ENCODE data around the gene MCCC1.

The MCCC1 gene

GRCh38 chr3:183027276-183027675 is 72.0 kb downstream of the MCCC1 start:
- no peak for TF ChIP-seq CTCF (IDR thresholded peaks at IDR 0.05; ENCODE audit: borderline replicate concordance, insufficient read depth, low read depth, low read length)
- no peak overlapping the region for H3K4me3 ChIP-seq (ENCODE audit: low read depth, low read length)

GRCh38 chr3:183022936-183023516 is 76.3 kb downstream of the MCCC1 start:
- TF ChIP-seq CTCF (IDR thresholded peaks at IDR 0.05; ENCODE audit: borderline replicate concordance, insufficient read depth, low read depth, low read length) = no peak
- H3K4me3 ChIP-seq (ENCODE audit: low read depth, low read length) = no peak overlapping the region

GRCh38 chr3:183018421-183019192 is 80.7 kb downstream of the MCCC1 start:
- TF ChIP-seq CTCF (IDR thresholded peaks at IDR 0.05; ENCODE audit: borderline replicate concordance, insufficient read depth, low read depth, low read length) = no peak

GRCh38 chr3:183015185-183015584 is 84.1 kb downstream of the MCCC1 start:
- H3K4me3 ChIP-seq (ENCODE audit: low read depth, low read length) = no peak overlapping the region
- TF ChIP-seq CTCF (IDR thresholded peaks at IDR 0.05; ENCODE audit: borderline replicate concordance, insufficient read depth, low read depth, low read length) = no peak

More at GRCh38 chr3:183018421-183019192, 80.7 kb downstream of the MCCC1 start:
- no peak overlapping the region for H3K4me3 ChIP-seq (ENCODE audit: low read depth, low read length)

GRCh38 chr3:183013856-183014255 is 85.4 kb downstream of the MCCC1 start:
- no peak overlapping the region for H3K4me3 ChIP-seq (ENCODE audit: low read depth, low read length)
- no peak for TF ChIP-seq CTCF (IDR thresholded peaks at IDR 0.05; ENCODE audit: borderline replicate concordance, insufficient read depth, low read depth, low read length)

GRCh38 chr3:183013074-183013473 is 86.2 kb downstream of the MCCC1 start:
- no peak overlapping the region for H3K4me3 ChIP-seq (ENCODE audit: low read depth, low read length)
- no peak for TF ChIP-seq CTCF (IDR thresholded peaks at IDR 0.05; ENCODE audit: borderline replicate concordance, insufficient read depth, low read depth, low read length)

GRCh38 chr3:183008800-183009199 is 90.5 kb downstream of the MCCC1 start:
- TF ChIP-seq CTCF (IDR thresholded peaks at IDR 0.05; ENCODE audit: borderline replicate concordance, insufficient read depth, low read depth, low read length) = no peak
- H3K4me3 ChIP-seq (ENCODE audit: low read depth, low read length) = no peak overlapping the region

Measured in GM12875 (cell line).